H1 (cell line): Measurements from ENCODE around the gene ATP13A3. TPM values are rescaled to one million over a fixed set of nuclear protein-coding genes. Genes with fewer than 3 reads are reported as not detected.

ENCODE experiments used
- CBX5 ChIP-seq: fragments of 300-800, 300-1000 bp; sonication (generic); IDR thresholded peaks from 2 replicates; pipeline ENCODE4 v1.7.1; 2016; ENCODE audit warnings: antibody characterized with exemption, low read length, low read depth
- CEBPB ChIP-seq: IDR thresholded peaks from 2 replicates; pipeline ENCODE4 v1.6.1; 2012; ENCODE audit warnings: low read depth, low read length
- EP300 ChIP-seq, 2 experiments: IDR thresholded peaks; 1 replicate in 1 of 2; 2 replicates in 1 of 2; pipeline ENCODE4 v1.6.1; 2011 to 2012; ENCODE audit warnings: low read depth in 2 of 2, low read length in 2 of 2, mild to moderate bottlenecking in 2 of 2, borderline replicate concordance in 1 of 2, inconsistent platforms in 1 of 2, moderate library complexity in 1 of 2
- HDAC6 ChIP-seq: IDR thresholded peaks from one replicate; pipeline ENCODE4 v1.7.1; 2012; ENCODE audit warnings: low read depth, mild to moderate bottlenecking, inconsistent platforms, low read length, moderate library complexity
- NANOG ChIP-seq: IDR thresholded peaks from 2 replicates; pipeline ENCODE4 v1.6.1; 2011; ENCODE audit warnings: low read length, low read depth, mild to moderate bottlenecking, inconsistent platforms; ENCODE audit not compliant: insufficient read depth, poor library complexity, severe bottlenecking
- POU5F1 ChIP-seq: IDR thresholded peaks from 2 replicates; pipeline ENCODE4 v1.6.1; 2011; ENCODE audit warnings: low read depth, mild to moderate bottlenecking, low read length, moderate library complexity
- SP2 ChIP-seq: IDR thresholded peaks from 2 replicates; pipeline ENCODE4 v1.6.1; 2012; ENCODE audit warnings: mild to moderate bottlenecking, low read length, inconsistent platforms
- SRF ChIP-seq: IDR thresholded peaks from 2 replicates; pipeline ENCODE4 v1.6.1; 2011; ENCODE audit warnings: mild to moderate bottlenecking, low read depth, low read length, moderate library complexity
- TBP ChIP-seq: IDR thresholded peaks from 2 replicates; pipeline ENCODE4 v1.6.1; 2011; ENCODE audit warnings: low read depth, low read length, improper control_type of control experiment
- polyA plus RNA-seq, 7 experiments: library from polyadenylated mRNA; depleted of rRNA in 3 of 7; stranded (reverse) in 5 of 7; unstranded in 2 of 7; fragments of >200 nt in 5 of 7; fragments of 200-250 nt in 2 of 7; gene quantifications; 1 replicate in 5 of 7; 2 replicates in 1 of 7; 4 replicates in 1 of 7; pipeline versions ENCODE4 v1.2.1 to v1.2.3, GENCODE V29; 2011 to 2013; ENCODE audit warnings: missing spikeins in 2 of 7, mixed read lengths in 2 of 7
- total RNA-seq: library from RNA; stranded (reverse); fragmentation: NEBNext Ultra II Directional; extraction: Animal tissue kit (Norgen Biotek cat#: 25700); gene quantifications from 2 replicates; pipeline ENCODE4 v1.2.1, GENCODE V29; 2021
- TF ChIP-seq, protein P1 (sequence below): fragments of 300-600 bp; sonication (generic); IDR thresholded peaks from 2 replicates; pipeline ENCODE4 v1.7.1; 2012; ENCODE audit warnings: low read length, moderate library complexity, mild to moderate bottlenecking, inconsistent platforms; ENCODE audit not compliant: insufficient replicate concordance
- TF ChIP-seq, protein P2 (sequence below): IDR thresholded peaks from 2 replicates; pipeline ENCODE4 v1.6.1; 2012; ENCODE audit warnings: inconsistent platforms

The ATP13A3 gene
- total and polyA plus RNA-seq, 2 of the 8 experiments (the other 6 are each of a cell fraction or from before 2014, with no cell fraction given) = 18.6 to 92.2 TPM

DNA sequence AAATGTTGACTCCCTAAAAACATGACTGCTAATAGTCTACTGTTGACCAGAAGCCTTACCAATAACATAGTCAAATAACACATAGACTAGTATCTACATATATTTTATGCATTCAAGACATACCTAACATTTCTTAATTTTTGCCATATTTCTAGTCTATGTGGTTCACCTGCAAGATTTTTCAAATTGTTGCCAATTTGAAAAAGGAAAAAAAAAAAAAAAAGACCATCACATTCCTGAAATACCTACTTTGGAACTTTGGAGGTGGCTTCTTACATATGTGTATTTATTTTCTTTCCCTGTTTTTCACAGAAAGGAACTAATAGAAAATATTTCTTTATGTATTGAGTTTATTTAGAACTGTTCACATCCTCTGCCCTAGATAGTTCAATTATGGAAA, 13.4 kb upstream of the ATP13A3 start (continued):
- TF ChIP-seq, protein P1, sequence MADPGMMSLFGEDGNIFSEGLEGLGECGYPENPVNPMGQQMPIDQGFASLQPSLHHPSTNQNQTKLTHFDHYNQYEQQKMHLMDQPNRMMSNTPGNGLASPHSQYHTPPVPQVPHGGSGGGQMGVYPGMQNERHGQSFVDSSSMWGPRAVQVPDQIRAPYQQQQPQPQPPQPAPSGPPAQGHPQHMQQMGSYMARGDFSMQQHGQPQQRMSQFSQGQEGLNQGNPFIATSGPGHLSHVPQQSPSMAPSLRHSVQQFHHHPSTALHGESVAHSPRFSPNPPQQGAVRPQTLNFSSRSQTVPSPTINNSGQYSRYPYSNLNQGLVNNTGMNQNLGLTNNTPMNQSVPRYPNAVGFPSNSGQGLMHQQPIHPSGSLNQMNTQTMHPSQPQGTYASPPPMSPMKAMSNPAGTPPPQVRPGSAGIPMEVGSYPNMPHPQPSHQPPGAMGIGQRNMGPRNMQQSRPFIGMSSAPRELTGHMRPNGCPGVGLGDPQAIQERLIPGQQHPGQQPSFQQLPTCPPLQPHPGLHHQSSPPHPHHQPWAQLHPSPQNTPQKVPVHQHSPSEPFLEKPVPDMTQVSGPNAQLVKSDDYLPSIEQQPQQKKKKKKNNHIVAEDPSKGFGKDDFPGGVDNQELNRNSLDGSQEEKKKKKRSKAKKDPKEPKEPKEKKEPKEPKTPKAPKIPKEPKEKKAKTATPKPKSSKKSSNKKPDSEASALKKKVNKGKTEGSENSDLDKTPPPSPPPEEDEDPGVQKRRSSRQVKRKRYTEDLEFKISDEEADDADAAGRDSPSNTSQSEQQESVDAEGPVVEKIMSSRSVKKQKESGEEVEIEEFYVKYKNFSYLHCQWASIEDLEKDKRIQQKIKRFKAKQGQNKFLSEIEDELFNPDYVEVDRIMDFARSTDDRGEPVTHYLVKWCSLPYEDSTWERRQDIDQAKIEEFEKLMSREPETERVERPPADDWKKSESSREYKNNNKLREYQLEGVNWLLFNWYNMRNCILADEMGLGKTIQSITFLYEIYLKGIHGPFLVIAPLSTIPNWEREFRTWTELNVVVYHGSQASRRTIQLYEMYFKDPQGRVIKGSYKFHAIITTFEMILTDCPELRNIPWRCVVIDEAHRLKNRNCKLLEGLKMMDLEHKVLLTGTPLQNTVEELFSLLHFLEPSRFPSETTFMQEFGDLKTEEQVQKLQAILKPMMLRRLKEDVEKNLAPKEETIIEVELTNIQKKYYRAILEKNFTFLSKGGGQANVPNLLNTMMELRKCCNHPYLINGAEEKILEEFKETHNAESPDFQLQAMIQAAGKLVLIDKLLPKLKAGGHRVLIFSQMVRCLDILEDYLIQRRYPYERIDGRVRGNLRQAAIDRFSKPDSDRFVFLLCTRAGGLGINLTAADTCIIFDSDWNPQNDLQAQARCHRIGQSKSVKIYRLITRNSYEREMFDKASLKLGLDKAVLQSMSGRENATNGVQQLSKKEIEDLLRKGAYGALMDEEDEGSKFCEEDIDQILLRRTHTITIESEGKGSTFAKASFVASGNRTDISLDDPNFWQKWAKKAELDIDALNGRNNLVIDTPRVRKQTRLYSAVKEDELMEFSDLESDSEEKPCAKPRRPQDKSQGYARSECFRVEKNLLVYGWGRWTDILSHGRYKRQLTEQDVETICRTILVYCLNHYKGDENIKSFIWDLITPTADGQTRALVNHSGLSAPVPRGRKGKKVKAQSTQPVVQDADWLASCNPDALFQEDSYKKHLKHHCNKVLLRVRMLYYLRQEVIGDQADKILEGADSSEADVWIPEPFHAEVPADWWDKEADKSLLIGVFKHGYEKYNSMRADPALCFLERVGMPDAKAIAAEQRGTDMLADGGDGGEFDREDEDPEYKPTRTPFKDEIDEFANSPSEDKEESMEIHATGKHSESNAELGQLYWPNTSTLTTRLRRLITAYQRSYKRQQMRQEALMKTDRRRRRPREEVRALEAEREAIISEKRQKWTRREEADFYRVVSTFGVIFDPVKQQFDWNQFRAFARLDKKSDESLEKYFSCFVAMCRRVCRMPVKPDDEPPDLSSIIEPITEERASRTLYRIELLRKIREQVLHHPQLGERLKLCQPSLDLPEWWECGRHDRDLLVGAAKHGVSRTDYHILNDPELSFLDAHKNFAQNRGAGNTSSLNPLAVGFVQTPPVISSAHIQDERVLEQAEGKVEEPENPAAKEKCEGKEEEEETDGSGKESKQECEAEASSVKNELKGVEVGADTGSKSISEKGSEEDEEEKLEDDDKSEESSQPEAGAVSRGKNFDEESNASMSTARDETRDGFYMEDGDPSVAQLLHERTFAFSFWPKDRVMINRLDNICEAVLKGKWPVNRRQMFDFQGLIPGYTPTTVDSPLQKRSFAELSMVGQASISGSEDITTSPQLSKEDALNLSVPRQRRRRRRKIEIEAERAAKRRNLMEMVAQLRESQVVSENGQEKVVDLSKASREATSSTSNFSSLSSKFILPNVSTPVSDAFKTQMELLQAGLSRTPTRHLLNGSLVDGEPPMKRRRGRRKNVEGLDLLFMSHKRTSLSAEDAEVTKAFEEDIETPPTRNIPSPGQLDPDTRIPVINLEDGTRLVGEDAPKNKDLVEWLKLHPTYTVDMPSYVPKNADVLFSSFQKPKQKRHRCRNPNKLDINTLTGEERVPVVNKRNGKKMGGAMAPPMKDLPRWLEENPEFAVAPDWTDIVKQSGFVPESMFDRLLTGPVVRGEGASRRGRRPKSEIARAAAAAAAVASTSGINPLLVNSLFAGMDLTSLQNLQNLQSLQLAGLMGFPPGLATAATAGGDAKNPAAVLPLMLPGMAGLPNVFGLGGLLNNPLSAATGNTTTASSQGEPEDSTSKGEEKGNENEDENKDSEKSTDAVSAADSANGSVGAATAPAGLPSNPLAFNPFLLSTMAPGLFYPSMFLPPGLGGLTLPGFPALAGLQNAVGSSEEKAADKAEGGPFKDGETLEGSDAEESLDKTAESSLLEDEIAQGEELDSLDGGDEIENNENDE = no peak
- TF ChIP-seq SRF (no peak), HDAC6 (no peak), CBX5 (no peak), POU5F1 (no peak), NANOG (no peak), CEBPB (no peak), EP300 (IDR thresholded peaks at IDR 0.05; ENCODE audit: borderline replicate concordance in 1 of 2, low read depth in 2 of 2, low read length in 2 of 2) (no peak), TBP (no peak), SP2 (no peak)
- TF ChIP-seq, protein P2, sequence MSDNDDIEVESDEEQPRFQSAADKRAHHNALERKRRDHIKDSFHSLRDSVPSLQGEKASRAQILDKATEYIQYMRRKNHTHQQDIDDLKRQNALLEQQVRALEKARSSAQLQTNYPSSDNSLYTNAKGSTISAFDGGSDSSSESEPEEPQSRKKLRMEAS = no peak
